OCI-LY3 (cell line): ENCODE measurements around the gene TNP2.

ENCODE experiments used
- CTCF ChIP-seq: fragments of 200-600, 300-600 bp; sonication (generic); IDR thresholded peaks from 2 replicates; pipeline ENCODE4 v1.5.1; 2014; ENCODE audit warnings: antibody characterized with exemption, low read length, low read depth
- EZH2phosphoT487 ChIP-seq: fragments of 200-600 bp; shearing (Covaris generic); IDR thresholded peaks from 2 replicates; pipeline ENCODE4 v1.6.1; 2018; ENCODE audit warnings: antibody characterized with exemption, mixed run types, low read depth

GRCh38 chr16:11224894-11225676 lies 44.0 kb downstream of the TNP2 start:
- no peak for TF ChIP-seq CTCF
- TF ChIP-seq EZH2phosphoT487 = no peak
